GM19239 (cell line): ENCODE data around the gene CCDC171.
"Not testable (repeated sequence)": the region's sequence is repeated elsewhere in the genome, so short reads cannot be mapped to it uniquely, and the experiment has no call there.

Experiments
- DNase-seq: peaks from one replicate; pipeline ENCODE4 v3.0.0; 2011; ENCODE audit warnings: low spot score; ENCODE audit not compliant: insufficient read length
- FAIRE-seq: peaks from 2 replicates; lab custom pipeline; 2011; peaks lifted over from hg19 to GRCh38; lab: Jason Lieb, UNC

The CCDC171 gene

DNA sequence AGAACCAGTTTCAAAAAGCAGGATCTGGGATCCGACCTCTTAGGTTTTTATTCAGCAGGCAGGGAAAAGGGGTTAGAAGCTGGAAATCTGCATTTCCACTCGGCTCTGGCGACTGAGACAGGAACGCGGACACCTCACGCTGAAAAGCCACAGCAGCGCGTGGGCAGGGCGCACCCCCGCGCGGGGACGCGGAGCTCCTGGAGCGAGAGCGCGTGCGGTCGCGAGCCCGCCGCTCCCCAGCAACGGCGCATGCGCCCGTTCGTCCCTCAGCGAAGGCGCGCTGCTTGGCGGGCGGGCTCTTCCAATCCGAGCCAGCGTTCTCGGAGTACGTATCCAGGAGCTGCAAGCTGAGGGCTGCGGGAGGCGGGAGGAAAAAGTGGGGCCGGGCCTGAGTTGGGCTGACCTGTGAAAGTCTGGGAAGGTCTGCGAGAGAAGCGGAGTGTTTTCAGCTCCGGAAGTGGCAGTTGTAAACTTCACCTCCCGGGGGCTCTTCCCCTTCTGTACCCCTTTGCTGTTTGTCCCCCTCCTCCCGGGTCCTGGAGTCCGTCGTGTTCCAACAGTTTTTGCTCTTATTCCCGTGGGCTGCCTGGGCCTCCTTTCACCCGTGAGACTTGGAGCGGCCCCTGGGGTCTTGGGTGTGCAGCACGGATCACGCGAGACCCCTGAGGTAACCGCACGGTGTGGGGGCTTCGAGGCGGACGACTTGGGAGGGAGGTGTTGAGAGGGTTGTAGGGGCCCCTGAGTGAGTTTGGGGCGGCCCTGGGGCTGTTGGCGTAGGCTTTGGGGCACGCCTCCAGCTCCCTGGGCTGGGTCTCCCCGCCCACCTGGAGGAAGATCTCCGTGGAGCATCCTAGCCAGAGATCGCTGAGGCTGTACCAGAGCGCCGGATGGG lies at the start of gene CCDC171:
TSS of gene CCDC171 (plus strand) at position 408 of the 892 bp plus-strand sequence. CDS start 11,046 bp downstream, outside the sequence.
- FAIRE-seq (peak; percentile 86), DNase-seq (peak; percentile 88)

DNA sequence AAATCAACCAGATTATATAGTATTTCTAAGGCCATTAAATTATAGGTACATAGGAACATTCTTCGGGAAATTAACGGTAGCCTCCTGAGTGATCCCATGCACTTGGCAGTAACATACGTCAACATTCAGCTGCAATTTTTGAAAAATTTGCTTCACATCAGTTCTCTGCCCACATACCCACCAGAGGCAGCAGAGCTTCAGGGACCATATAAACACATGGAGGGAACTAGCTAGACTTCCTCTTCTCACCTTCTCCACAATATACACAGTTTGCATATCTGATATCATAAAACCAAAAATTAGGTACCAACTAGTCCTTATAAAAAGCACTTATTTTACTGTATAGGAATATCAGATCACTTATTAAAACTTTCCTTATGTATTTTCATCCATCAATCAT lies 46.9 kb upstream of the CCDC171 start:
- FAIRE-seq = no peak

DNA sequence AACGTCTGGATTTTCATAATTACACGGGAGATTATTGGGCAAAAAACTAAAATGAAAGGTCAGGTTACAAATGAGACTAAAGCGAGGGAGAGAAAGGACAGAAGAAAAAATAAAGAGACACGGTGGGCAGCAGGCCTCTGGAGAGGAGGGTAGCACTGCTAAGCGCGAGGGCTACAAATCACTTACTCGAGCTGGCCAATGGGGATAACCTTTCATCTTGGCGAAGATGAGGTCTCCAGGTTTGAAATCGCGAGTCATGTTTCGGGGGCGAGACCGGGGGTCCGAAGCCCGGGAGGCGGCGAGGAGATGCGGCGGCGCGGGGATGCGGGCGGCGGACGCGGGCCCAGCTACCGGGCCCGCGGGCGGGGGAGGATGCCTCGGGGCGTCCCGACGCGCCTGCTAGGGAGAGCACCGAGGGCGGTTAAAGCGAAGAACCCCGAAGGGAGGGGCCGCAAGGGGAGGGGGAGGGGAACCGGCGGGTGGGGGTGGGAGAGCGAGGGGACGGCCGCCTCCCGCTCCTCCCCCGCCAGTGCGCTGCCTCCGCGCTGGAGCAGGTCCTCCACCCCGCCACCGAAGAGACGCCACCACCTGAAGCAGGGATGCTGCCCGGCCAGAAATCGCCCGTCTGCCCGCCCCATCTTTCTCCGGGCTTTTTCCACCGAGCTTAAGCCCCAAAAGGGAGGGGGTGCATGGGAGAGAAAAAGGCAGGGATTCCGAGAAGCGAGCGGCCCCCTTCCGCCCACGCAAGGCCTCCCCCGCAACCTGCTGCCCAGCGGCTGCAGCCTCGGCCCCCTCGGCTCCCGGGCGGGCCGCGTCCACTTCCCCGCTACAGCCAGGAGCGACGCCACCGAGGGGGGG lies 42.7 kb upstream of the CCDC171 start:
- no peak for DNase-seq
- FAIRE-seq = peak; percentile 92

More for the DNA sequence above, 46.9 kb upstream of the CCDC171 start:
- DNase-seq = no peak

DNA sequence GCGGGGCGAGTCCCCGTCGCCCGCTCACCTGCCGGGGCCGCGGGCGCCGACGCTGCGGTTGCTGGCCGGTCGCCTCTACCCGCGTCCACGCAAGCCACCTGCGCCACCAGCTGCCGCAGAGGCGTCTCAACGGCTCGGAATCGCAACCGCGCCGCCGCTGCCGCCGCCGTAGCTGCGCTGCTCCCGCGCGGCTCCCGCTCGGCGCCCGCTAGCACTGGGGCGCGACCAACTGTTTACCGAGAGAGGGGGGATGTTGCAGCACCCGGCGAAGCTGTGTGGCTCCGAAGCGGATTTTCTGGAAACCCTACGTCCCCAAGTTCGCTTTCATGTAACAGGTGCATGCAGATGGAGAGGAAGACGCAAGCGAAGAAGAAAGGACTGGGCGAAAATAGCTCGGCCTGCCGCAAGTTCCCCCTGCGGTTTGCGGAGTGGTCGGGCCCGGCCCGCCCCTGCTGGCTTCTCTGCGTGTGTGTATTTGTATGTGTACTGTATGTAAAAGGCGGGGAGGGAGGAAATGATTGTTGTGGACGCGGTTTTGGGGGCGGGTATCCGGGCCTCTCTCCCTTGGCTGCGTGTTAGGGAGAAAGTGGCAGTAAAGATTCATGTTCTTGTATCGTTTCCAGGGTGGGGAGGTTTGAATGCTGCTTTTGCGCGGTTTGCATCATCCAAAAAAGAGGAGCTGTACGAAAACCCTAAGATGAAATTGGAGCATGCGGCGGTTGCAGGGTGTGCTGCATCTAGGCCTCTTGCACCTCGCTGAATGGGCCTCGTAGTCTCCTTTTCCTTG lies 41.9 kb upstream of the CCDC171 start, which contains the start of gene PSIP1:
TSS of gene PSIP1 (minus strand) at position 182 of the 787 bp plus-strand sequence. CDS start 782 bp downstream, outside the sequence.
- DNase-seq (peak; percentile 48), FAIRE-seq (peak; percentile 96)

DNA sequence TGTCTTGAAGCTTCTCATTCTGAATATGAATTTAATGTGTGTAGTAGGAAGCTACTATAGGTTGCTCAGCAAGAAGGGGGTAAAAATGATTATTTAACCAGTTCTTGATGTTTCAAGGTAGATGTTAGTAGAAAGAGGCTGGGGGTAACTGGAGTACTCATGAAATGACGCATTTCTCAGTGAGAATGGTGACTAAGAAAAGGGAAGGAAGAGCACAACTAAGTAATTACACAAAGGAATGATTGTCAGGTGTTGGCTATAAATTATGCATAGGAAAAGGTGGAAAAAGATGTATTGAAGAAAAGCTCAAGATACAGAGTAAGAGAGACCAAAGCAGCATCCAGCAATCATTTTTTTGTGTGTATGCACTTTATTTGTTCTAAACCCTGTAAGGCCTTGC lies 40.6 kb upstream of the CCDC171 start:
- FAIRE-seq = peak; percentile 58
- no peak for DNase-seq

DNA sequence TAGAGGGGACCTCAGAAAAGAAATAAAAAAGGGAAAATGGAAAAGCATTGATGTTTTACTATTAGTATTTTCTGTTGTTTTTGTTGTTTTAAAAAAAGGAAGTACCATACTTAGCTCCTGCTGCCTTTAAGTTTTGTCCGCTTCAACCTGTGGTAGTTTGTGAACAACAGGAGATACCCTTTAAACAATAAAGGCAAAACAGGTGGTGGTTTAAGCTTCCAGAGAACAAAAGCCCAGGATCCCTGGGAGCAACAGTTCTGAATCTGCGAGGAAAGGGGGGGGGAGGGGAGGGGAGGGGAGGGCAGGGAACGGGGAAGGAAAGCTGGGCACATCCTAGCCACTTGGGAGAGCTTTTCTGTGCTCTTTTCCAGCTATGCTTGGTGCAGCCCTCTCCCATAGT lies 40.0 kb upstream of the CCDC171 start:
- peak; percentile 68 for FAIRE-seq
- DNase-seq = no peak

DNA sequence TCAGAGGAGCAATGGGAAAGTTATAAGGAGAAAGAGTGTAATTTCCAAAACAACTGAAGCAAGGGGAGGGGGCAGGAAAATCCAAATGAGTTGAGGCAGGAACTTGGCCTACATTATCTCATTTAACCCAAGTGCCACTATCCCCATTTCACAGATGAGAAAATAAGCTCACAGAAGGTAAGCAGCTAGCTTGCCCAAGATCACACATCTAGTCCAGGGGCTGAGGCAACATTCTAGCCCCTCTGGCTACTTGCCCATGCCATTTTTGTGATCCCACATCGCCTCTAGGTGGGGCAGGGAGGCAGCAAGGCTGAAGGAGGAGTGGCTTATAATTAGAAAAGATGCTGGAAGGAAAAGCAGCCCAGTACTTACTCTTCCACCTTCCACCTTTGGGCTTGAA lies 39.5 kb upstream of the CCDC171 start:
- FAIRE-seq (peak; percentile 45), DNase-seq (no peak)

DNA sequence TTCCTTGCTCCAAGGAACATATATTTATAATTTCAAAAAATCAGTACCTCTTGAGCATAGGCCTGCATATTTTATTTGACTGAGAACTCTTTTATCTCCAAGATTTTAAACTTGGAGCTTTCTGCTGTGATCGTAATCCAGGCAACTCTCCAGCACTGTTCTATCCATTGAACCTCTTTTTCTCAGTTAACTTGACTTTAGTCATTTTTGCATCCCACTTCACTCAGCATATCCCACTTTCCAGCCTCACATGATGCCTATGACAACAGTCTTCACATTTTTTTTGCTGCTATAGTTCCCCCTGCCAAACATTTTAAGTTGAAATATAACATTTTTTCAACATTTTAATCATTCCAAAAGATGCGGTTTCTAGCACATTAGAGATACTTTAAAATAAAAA lies 33.0 kb upstream of the CCDC171 start:
- FAIRE-seq (no peak), DNase-seq (no peak)

DNA sequence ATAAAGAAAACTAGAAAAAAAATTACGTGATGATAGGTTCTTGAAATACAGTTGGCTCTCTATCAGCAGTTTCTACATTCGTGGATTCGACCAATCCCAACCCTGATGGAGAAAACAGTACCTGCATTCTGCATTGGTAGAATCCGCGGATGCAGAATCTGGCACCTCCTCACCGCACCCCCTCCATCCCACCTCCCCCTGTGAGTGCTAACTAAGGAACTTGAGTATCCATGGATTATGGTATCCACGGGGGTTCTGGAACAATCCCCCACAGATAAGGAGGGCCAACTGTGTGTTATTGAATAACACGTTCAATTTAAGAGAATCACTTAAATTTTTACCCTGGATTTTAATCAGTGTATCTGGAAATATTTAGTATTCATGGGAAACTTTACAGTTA lies 31.6 kb upstream of the CCDC171 start:
- DNase-seq (no peak), FAIRE-seq (no peak)

DNA sequence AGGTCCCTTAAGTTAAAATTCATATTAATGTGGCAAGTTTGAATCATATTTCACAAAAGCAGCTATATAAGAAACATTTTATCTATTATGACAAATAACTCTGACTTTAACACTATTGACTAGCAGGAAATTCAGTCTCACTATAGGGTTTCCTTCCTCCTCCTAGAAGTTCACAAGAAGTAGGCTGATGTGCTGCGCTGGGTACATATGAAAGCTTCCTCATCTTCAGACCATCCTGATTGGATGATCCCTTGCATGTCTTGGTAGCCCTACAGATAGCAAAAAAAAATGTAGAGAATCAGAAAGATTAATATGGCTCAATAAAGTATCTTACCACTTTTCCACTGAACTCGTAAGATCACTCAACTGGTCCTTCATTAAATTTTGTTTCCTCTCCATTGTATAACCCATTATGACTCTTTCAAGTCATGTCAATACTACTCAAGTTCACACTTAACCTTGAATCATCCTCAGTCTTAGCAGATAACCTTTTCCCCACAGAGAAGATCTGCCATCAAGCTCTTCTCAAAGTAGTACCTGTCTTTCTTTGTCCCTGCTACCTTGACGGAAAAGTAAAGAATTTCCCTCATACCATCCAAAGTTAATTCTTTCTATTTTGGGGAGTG lies 30.6 kb upstream of the CCDC171 start:
- DNase-seq (no peak), FAIRE-seq (no peak)

DNA sequence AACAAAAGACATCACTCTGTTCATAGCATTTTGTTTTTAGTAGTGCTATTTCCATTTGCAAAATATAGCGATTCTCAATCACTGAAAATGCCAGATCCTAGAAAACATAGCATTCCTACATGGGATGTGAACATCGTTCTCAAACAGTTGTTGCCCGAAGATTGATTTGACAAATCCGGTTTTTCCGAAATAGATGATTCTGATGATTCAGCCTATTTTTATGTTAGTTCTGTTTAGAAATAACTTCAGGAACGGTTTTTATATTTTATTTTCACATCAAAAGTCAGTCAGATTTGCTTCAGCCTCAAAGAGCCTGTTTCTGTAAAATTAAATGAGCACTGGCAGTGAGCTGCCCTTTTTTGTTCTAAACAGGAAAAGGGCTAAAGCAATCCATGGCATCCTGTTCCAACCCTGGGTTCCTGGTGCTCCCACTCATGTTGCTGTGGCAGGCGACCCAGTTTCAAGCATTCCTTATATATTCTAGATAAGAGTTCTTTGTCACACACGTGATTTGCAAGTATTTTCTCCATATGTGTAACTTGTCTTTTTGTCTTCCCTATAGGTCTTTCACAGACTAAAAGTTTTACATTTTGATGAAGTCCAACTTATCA lies 27.9 kb upstream of the CCDC171 start:
- DNase-seq = no peak
- FAIRE-seq = peak; percentile 33

DNA sequence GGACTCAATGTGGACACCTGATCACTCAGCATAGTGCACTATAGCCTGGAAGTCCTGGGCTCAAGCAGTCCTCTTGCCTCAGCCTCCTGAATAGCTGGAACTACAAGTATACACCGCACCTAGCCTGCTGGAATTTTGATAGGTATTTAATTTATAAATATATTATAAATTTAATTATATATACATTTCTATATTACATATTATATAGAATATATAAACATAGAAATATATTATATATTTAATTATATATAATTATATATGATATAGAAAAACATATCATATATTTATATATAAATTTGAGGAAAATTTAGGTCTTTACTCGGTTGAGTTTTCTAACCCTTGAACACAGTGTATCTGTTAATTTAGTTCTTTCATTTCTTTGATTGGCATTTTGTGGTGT lies 26.9 kb upstream of the CCDC171 start:
- FAIRE-seq (no peak), DNase-seq (no peak)

DNA sequence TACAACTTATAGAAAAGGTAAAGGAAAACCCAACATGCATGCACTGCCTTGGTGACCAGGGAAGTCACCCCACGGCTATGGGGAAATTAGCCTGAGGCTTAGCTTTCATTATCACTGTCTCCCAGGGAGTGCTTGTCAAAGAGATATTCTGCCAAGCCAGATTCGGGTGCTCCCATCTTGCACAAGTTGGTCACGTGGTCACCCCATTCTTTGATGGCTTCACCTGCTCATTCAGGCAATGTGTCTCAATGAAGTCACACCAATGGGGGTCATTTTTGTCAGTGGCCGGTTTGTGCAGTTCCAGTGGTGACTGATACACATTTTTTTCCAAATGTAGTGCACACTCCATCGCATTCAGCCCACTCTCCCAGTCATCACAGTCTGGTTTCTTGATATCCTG lies 25.8 kb upstream of the CCDC171 start:
- not testable (repeated sequence) for FAIRE-seq, DNase-seq

DNA sequence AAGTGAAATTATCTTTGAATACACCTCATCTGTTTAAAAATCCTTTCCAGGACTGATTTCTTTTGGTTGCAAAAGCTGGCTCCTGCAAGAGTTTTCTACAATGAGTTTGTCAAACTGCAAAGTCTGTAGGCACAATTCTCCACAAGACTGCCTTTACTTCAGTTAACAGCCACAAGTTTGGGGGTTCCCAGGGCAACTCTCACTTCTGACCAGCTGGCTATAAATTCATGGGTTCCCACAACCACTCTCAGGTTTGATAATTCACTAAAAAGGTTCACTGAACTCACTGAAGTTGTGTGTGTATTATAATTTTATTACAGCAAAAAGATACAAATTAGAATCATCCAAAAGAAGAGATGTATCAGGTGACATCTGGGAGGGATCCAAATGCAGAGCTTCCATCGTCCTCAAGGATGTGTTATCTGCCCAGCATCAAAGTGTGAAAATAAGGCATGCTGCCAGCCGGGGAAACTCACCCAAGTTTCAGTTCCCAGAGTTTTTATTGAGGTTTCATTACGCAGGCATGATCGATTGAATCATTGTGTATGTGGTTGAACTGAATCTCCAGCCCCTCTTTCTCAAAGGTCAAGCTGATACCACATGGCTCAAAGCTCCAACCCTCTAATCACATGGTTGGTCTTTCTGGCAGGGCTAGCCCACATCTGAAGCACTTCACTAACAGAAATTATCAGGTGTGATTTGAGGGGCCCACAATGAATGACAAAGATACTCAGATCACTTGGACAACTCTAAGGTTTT lies 23.1 kb upstream of the CCDC171 start:
- DNase-seq (no peak), FAIRE-seq (peak; percentile 96)

DNA sequence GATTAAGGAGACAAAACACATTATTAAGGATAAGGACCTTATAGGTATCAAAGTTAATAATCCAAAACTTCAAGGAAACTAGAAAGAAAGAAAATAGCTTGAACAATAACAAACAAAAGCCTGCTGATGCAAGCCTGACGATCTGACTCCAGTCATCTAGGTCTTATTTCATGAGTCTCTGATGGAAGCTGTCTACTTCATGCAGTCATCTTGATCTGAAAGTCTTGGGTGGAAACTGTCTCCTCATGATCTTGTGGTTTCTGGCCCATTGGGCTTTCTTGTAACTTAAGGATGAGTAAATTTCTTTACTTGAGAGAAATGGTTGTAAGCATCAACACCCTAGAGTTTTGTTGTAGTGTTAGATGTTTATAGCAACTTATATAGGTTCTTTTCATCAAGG lies 21.5 kb upstream of the CCDC171 start:
- FAIRE-seq (peak; percentile 81), DNase-seq (no peak)

DNA sequence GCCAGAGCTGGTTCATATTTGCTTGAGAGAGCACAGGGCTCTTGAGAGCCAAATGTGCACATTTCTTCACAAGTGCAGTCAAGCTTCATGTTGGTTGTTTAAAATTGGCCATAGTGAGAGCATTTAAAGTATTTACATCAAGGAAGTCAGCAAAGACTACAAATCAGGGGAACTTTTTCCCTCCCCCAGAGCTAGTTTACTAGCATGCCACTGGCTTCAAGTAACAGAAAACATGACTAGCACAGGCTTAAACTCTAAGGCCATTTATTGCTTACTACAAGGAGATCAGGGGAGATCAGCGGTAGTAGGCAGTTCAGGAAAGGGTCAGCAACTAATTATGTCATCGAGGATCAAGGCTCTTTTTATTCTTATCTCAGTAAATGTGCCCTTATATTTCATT lies 11.0 kb upstream of the CCDC171 start:
- FAIRE-seq = no peak
- no peak for DNase-seq

DNA sequence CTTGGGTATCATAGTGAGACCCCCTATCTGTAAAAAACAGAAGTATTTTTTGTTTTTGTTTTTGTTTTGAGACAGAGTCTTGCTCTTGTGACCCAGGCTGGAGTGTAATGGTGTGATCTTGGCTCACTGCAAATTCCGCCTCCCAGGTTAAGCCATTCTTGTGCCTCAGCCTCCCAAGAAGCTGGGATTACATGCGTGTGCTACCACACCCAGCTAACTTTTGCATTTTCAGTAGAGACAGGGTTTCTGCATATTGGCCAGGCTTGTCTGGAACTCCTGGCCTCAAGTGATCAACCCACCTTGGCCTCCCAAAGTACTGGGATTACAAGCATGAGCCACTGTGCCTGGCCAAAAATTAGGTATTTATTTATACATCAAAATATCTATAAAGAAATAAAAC lies 10.2 kb upstream of the CCDC171 start:
- no peak for FAIRE-seq
- no peak for DNase-seq

DNA sequence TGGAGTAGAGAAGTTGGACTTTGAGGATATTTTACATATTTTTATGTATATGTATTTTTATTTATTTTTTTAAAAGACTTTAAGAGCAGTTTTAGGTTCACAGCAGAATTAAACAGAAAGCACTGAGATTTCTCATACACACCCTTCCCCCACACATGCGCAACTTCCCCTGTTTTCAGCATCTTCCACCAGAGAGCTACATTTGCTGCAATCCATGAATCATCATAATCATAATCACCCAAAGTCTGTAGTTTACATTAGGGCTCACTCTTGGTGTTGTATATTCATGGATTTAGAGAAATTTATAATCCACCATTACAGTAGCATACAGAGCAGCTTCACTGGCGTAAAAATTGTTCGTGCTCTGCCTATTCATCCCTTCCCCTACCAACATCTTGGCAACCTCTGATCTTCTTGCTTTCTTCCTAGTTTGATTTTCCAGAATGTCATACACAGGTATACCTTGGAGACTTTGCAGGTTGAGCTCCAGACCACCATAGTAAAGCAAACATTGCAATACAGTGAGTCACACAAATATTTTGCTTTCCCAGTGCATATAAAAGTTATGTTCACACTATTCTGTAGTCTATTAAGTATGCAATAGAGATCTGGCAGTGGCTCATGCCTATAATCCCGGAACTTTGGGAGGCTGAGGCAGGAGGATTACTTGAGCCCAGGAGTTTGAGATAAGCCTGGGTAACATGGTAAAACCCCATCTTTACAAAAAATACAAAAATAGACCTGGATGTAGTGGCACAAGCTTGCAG lies 9.6 kb upstream of the CCDC171 start:
- FAIRE-seq (no peak), DNase-seq (no peak)
